Activated naive CD4-positive, alpha-beta T cell treated with anti-CD3 and anti-CD28 coated beads, Interleukin-2, amount 10 ng/mL, durations not matched to agents 7 days and 5 days (primary cell): ENCODE measurements around the gene LINC00632.
"Not testable (repeated sequence)": the region's sequence is repeated elsewhere in the genome, so short reads cannot be mapped to it uniquely, and the experiment has no call there.

ENCODE experiments used
- CTCF ChIA-PET: fragments of 350-600 bp; sonication (Branson Sonifier 250); formaldehyde crosslinking; loops from one replicate; lab custom pipeline; 2021; ENCODE audit warnings: antibody characterized with exemption; lab: Charles Lee
- DNase-seq: peaks from one replicate; pipeline ENCODE4 v3.0.0-alpha.2; 2020
- H3K27ac Mint-ChIP-seq: one replicate; pipeline ENCODE4 v1.8.0; 2021; ENCODE audit warnings: mild to moderate bottlenecking, moderate library complexity, mixed read lengths
- H3K27me3 Mint-ChIP-seq: one replicate; pipeline ENCODE4 v1.8.0; 2021; ENCODE audit warnings: mild to moderate bottlenecking, mixed read lengths
- H3K36me3 Mint-ChIP-seq: one replicate; pipeline ENCODE4 v1.8.0; 2021; ENCODE audit warnings: mixed read lengths
- H3K4me1 Mint-ChIP-seq: one replicate; pipeline ENCODE4 v1.8.0; 2021; ENCODE audit warnings: mixed read lengths
- H3K4me3 Mint-ChIP-seq: one replicate; pipeline ENCODE4 v1.8.0; 2021; ENCODE audit warnings: mild to moderate bottlenecking, moderate library complexity, mixed read lengths
- H3K9me3 Mint-ChIP-seq: one replicate; pipeline ENCODE4 v1.8.0; 2021; ENCODE audit warnings: mixed read lengths

Gene LINC00632

DNA sequence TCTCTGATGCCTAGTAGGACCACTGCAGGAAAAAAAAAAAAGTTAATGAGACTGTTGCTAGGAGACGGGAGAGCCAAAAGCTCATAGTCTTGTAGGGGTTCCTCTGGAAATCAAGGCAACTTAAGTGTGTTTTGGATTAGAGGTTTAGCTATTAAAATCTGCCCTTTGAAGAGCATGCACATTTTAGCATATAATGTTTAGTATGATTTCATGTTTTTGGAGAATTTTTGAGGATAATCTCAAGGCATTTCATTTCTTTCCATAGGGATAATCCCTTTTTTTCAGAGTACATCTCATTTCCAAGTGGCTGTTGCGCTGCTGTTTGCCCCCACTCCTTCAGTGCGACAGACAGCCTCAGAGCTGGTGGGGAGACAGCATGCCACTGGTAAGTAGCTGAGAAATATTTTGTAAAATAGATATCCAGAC lies at the start of gene LINC00632:
Gene LINC00632, plus strand, starts transcription at position 339 of the 426 bp plus-strand sequence.
- Mint-ChIP-seq H3K27ac (no peak within 1 kb of the TSS), H3K27me3 (no peaks in the 10 kb centered on the region), H3K36me3 (no peaks in the 10 kb centered on the region), H3K4me1 (no peaks in the 10 kb centered on the region), H3K9me3 (no peaks in the 10 kb centered on the region), H3K4me3 (no peak within 1 kb of the TSS)
- CTCF ChIA-PET, result no interaction called here
- no peak for DNase-seq

DNA sequence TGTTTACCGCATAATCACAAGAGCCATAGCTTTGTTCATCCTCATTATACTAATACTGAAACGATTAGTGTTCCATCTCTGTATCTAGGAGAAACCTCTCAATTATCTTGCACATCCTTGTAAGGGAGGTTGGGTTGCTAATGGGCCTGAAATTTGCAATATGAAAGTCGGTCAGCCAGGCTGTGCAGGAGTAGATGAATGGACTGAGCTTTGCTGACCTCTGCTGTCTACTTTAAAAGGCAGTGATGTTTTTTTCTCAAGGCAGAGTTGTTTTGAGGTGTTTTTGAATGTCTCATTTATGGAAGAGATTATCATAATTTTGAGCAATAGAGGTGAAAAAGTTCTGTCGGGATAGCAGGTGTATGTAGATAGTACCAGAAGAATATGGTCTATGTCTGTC lies 47.9 kb upstream of the LINC00632 start:
- H3K4me1 Mint-ChIP-seq, result no peaks in the 10 kb centered on the region
- no peaks in the 10 kb centered on the region for H3K27me3 Mint-ChIP-seq
- no peaks in the 10 kb centered on the region for H3K9me3 Mint-ChIP-seq
- no peak for DNase-seq
- CTCF ChIA-PET, result no interaction called here
- no peaks in the 10 kb centered on the region for H3K36me3 Mint-ChIP-seq
- no peak overlapping the region for H3K4me3 Mint-ChIP-seq
- no peak overlapping the region for H3K27ac Mint-ChIP-seq

DNA sequence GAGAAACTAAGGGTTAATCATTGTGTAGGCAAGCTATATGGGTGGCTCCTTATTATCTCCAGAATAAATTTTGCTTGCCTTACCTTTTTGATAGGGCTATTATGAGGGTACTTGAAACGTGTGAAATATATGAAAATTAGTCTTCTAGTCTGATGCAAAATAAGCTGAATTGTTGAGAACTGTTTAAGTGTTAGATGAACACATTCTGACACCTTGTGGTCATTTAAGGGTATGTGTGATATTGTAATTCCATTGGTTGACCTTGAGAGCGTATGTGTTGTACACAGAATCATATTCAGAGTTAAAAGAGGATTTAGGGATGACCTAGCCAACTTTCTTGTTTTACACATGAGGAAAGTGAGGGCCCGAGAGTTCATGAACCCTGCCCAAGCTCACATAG lies 44.6 kb upstream of the LINC00632 start:
- H3K4me1 Mint-ChIP-seq, result no peaks in the 10 kb centered on the region
- DNase-seq, result no peak
- H3K27ac Mint-ChIP-seq, result no peak overlapping the region
- H3K9me3 Mint-ChIP-seq, result no peaks in the 10 kb centered on the region
- H3K27me3 Mint-ChIP-seq, result no peaks in the 10 kb centered on the region
- CTCF ChIA-PET, result no interaction called here
- no peak overlapping the region for H3K4me3 Mint-ChIP-seq
- no peaks in the 10 kb centered on the region for H3K36me3 Mint-ChIP-seq

DNA sequence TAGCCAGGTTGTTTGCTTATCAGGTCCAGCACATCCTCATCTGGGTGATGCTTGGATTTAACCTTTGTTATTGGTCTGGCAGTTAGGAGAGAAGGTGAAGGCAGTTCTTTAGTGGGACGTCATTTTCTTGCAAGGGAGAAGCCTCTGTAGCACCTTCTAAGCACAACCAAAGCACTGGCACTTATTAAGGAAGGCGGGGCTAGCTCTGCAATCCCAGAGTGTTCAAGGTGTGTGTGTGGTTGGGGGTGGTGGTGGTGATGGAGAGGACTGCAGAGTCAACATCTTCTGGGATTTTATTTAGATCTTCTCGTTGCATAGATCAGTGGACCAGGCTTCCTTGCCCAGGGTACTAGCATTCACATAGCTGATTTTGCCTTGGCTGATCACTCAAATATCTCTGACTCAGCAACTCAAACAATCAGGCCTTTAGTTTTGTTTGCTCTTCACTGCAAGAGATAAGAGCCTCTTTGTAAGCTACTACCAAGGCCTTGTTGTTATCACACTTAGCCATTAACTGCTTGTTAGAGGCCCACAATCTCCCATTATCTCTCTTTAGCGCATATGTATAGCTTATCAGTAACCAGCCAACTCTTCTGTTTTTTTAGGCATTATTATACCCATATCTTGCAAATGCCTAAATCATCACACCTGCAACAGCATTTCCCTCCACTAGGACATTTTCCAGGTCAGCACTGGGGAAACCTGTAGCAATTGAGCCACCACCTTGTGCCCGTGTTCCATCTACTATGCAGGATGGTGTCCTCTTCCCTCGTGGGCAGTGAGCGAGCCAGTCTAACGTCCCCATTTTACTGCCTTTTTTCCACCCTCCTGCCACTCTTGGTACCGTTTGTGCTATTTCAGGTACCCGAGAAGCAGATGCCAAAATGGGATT lies 36.5 kb upstream of the LINC00632 start:
- Mint-ChIP-seq H3K4me1 (no peaks in the 10 kb centered on the region), H3K4me3 (no peak overlapping the region), H3K27me3 (no peaks in the 10 kb centered on the region), H3K36me3 (no peaks in the 10 kb centered on the region), H3K9me3 (no peaks in the 10 kb centered on the region), H3K27ac (no peak overlapping the region)
- CTCF ChIA-PET, result no interaction called here
- DNase-seq, result no peak

DNA sequence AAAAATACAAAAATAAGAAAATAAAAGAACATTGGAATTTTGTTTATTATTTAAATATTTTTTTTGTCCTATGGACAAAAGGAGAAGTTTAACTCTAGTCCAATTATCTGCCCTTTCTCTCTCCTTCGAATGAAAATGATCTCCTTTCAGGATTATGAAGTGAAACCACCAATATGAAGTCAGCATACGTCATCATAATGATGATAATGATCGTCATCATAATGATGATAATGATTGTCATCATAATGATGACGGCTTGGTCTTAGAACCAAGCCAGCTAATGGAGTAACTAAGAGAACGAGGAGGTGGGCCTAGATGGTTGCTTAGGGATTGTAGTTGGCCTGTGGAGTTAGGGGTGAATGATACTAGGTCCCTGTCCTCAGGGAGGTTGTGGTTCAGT lies 21.9 kb upstream of the LINC00632 start:
- CTCF ChIA-PET, result no interaction called here
- no peaks in the 10 kb centered on the region for H3K36me3 Mint-ChIP-seq
- DNase-seq, result no peak
- H3K4me3 Mint-ChIP-seq, result no peak overlapping the region
- no peak overlapping the region for H3K27ac Mint-ChIP-seq
- no peaks in the 10 kb centered on the region for H3K9me3 Mint-ChIP-seq
- no peaks in the 10 kb centered on the region for H3K27me3 Mint-ChIP-seq
- no peaks in the 10 kb centered on the region for H3K4me1 Mint-ChIP-seq

DNA sequence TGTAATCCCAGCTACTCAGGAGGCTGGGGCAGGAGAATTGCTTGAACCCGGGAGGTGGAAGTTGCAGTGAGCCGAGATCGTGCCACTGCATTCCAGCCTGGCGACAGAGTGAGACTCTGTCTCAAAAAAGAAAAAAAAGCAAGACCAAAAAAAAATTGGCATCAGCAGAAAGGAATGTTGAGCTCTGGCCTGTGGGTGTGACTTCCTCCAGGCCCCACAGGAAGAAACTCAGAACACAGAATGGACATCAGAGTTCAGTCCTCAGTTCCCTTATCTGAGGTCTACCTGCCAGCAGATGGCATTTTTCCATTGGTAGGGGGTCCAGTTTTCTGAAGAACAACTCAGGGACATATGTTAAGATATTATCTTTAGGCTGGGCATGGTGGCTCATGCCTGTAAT lies 18.0 kb upstream of the LINC00632 start:
- H3K4me3 Mint-ChIP-seq, H3K9me3 Mint-ChIP-seq, H3K4me1 Mint-ChIP-seq, CTCF ChIA-PET, H3K36me3 Mint-ChIP-seq, H3K27me3 Mint-ChIP-seq, H3K27ac Mint-ChIP-seq, DNase-seq: not testable (repeated sequence)

DNA sequence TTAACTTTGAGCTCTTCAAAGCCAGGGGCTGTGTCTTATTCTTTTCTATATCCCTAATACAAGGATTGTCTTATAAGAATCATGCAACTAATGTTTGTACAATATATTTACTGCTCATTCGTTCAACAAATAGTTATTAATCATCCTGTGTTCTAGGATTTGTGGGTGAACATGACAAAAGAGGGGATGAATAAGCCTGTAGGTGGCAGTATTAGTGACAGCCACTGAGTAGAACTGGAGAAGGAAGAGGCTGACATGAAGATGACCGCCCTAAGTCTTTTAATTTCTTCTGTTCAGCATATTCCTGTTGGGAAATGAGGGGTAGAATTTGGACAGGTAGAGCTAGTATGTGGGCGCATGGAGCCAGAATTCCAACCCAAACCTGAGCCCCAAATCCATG lies 11.9 kb upstream of the LINC00632 start:
- Mint-ChIP-seq H3K27me3 (no peaks in the 10 kb centered on the region), H3K4me1 (no peaks in the 10 kb centered on the region), H3K9me3 (no peaks in the 10 kb centered on the region), H3K36me3 (no peaks in the 10 kb centered on the region), H3K27ac (no peak overlapping the region), H3K4me3 (no peak overlapping the region)
- no peak for DNase-seq
- CTCF ChIA-PET, result no interaction called here

DNA sequence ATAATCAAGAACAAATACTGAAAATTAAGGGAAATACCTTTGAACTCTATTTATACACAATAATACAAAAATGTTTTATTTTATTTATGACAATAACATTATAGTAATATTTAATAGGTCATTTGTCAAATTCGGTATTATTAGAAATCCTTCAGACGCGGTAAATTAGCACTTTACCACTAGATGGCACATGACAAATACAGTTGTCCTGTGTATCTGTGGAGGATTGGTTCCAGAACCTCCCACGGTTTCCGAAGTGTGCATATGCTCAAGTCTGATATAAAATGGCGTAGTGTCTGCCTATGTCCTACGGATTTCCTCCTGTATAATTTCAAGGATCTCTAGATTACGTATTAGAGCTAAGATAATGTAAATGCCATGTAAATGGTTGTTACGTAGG lies 8.1 kb upstream of the LINC00632 start:
- no peak overlapping the region for H3K27ac Mint-ChIP-seq
- no peaks in the 10 kb centered on the region for H3K4me1 Mint-ChIP-seq
- H3K4me3 Mint-ChIP-seq, result no peak overlapping the region
- no peaks in the 10 kb centered on the region for H3K9me3 Mint-ChIP-seq
- CTCF ChIA-PET, result interaction anchor here (1.7 kb wide), 1 partner anchor 32 kb away, joined by 5 read pairs; no protein-coding TSS in a partner anchor
- H3K27me3 Mint-ChIP-seq, result no peaks in the 10 kb centered on the region
- DNase-seq, result no peak
- no peaks in the 10 kb centered on the region for H3K36me3 Mint-ChIP-seq

DNA sequence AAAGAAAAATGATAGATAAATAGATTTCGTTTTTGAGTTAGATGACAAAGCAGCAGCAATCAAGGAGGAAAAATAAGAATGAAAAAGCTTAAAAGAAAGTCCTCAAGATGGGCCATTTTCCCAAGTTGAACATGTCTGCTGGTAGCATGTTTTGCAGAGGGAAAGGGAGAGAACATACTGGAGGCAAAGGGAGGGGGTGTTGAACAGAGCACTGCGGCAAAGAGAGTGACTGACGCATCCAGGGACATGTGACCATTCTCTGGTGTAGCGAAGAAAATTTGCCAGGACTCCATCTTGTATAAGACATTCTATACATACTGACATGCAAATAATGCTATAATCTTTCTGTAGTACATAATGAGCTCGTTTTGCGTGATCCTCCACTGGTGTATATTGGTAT lies 1.2 kb downstream of the LINC00632 start:
- CTCF ChIA-PET, result no interaction called here
- H3K36me3 Mint-ChIP-seq, result no peaks in the 10 kb centered on the region
- no peak for DNase-seq

DNA sequence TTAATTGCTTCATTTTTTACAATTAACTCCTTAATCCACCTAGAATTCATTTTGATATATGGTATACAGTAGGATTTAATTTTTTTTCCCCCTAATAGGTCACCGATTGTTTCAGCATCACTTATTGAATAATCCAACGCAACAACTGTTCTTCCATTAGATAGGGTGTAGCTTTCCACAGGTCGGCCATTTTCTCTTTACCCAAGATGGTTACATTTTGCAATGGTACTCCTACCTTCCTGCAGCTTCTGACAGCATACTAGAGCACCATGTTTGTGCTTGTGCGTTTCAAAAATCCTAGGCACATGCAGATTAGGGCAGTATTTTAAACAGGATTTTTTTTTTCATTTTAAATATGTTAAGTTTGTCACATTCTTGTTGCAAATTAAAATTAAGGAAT lies 2.3 kb downstream of the LINC00632 start:
- Mint-ChIP-seq H3K27ac (no peak overlapping the region), H3K4me1 (no peaks in the 10 kb centered on the region), H3K27me3 (no peaks in the 10 kb centered on the region), H3K36me3 (no peaks in the 10 kb centered on the region), H3K4me3 (no peak overlapping the region), H3K9me3 (no peaks in the 10 kb centered on the region)
- CTCF ChIA-PET, result no interaction called here
- DNase-seq, result no peak

More for the DNA sequence above, 1.2 kb downstream of the LINC00632 start:
- Mint-ChIP-seq H3K4me3 (no peak overlapping the region), H3K27me3 (no peaks in the 10 kb centered on the region), H3K27ac (no peak overlapping the region), H3K4me1 (no peaks in the 10 kb centered on the region), H3K9me3 (no peaks in the 10 kb centered on the region)

DNA sequence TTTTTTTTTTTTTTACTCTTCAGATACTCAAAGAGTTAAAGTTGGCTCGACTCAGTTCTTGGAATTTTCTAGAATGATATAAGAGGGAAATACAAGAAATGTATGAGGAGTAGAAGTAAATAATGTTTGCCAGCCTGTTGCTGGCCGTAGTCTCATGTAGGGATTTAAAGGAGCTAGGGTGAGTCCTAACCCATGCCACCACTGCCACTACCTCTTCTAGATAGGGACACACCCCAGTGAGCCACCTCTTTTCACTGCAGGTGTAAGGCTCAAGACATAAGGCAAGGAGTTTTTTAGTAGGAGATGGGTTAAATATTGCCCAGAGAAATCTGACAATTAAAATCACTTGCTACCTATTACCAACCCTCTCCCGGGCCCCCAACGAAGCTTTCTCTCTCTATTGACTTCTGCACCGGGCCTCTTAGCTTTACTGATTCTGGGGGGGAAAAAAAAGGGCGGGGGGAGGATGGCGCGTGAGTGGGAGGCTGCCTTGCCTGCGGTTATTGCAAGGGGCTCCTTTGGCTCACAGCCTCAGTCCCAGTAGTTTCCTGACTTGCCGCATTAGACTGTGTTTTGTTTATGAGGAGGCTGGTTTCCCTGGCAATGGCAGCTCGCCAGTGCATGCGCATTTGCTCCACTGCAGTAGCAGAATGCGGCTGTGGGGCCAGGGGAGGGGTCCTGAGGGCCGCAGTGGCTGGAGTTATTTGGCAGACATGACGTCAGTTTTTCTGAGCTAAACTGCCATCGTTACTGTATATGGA lies 3.0 kb downstream of the LINC00632 start:
- no peak overlapping the region for H3K27ac Mint-ChIP-seq
- H3K4me3 Mint-ChIP-seq, result no peak overlapping the region
- no peaks in the 10 kb centered on the region for H3K4me1 Mint-ChIP-seq
- peak; percentile 20 for DNase-seq
- no peaks in the 10 kb centered on the region for H3K27me3 Mint-ChIP-seq
- no peaks in the 10 kb centered on the region for H3K36me3 Mint-ChIP-seq
- no peaks in the 10 kb centered on the region for H3K9me3 Mint-ChIP-seq
- CTCF ChIA-PET, result no interaction called here

DNA sequence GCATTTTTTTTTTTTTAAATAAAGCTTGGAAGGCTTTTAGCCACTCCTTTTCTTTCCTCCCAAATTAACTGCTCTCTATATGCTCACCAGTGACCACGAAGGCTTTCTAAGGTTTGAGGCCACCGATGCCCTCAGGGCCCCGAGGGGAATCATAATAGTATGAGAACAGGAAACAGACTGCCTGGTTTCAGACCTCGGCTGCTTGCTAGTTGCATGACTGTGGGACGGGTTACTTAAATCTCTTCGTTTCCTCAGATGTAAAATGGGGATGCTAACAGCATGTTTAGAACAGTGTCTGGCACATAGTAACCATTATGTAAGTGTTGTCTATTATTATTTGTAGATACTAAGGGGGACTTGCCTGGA lies 3.6 kb downstream of the LINC00632 start:
- Mint-ChIP-seq H3K4me3 (no peak overlapping the region), H3K27me3 (no peaks in the 10 kb centered on the region), H3K4me1 (no peaks in the 10 kb centered on the region), H3K36me3 (no peaks in the 10 kb centered on the region), H3K9me3 (no peaks in the 10 kb centered on the region), H3K27ac (no peak overlapping the region)
- CTCF ChIA-PET, result no interaction called here
- no peak for DNase-seq

DNA sequence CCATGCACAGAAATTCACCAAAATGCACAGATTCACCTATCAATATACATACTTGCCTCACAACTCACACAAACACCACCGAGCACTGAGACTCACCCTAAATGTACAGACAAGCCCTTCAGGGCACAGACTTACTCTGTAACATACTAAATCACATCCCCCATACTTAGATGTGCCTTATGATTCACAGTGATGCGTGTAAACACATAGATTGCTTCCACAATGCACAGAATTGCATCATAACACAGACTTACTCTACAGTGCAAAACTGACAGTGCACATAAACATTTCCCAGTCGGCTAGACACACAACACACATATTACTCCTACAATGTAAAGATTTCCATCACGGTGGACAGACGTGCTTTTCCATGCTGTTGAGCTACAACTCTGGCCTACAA lies 6.2 kb downstream of the LINC00632 start:
- no peak for DNase-seq
- Mint-ChIP-seq H3K4me1 (no peaks in the 10 kb centered on the region), H3K4me3 (no peak overlapping the region), H3K36me3 (no peaks in the 10 kb centered on the region), H3K27ac (no peak overlapping the region), H3K9me3 (peaks cover 3% of the 10 kb centered on the region), H3K27me3 (no peaks in the 10 kb centered on the region)
- CTCF ChIA-PET, result no interaction called here

DNA sequence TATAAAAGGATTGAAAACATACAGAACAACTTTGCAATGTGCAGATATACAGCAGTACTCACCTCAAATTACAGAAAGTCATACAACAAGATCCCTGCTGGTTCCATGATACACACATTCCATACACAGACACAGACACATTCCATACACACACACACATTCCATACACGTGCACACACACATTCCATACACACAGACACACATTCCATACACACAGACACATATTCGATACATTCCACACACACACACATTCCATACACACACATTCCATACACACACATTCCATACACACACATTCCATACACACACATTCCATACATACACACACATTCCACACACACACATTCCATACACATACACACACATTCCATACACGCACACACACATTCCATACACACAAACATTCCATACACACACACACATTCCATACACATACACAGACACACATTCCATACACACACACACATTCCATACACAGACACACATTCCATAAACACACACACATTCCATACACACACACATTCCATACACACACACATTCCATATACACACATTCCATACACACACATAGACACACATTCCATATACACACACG lies 13.7 kb downstream of the LINC00632 start:
- no peak for DNase-seq
- H3K36me3 Mint-ChIP-seq, result no peaks in the 10 kb centered on the region
- H3K27me3 Mint-ChIP-seq, result no peaks in the 10 kb centered on the region
- peaks cover 3% of the 10 kb centered on the region for H3K9me3 Mint-ChIP-seq
- H3K27ac Mint-ChIP-seq, result no peak overlapping the region
- CTCF ChIA-PET, result no interaction called here
- H3K4me1 Mint-ChIP-seq, result no peaks in the 10 kb centered on the region
- H3K4me3 Mint-ChIP-seq, result no peak overlapping the region
